Islet precursor cell (in vitro differentiated cells): ENCODE data around the gene CLTCL1.
"Not testable (repeated sequence)": the region's sequence is repeated elsewhere in the genome, so short reads cannot be mapped to it uniquely, and the experiment has no call there.

ENCODE experiments used
- DNase-seq: peaks from one replicate; pipeline ENCODE4 v3.0.0-alpha.2; 2018

Gene CLTCL1

DNA sequence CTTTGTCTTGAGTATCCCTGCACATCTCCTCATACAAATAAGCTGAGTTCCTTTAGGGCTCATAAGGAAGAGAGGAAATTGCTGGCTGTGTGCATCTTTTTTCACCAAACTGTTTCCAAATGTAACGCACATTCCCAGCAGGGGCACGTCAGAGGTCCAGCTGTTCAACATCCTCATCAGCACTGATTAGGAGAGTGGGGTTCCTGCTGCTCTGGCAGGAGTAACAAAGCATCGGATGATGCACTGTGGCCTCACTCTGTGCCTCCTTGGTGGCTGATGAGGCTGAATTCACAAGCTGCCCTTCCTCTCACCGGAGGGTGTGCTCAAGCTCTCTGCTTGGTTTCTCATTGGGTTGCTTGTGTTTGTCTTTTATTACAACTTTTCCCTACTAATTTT, 77.4 kb downstream of the CLTCL1 start:
- no peak for DNase-seq

- no peak for DNase-seq
Observed at GRCh38 chr22:19213442-19214077, 78.0 kb downstream of the CLTCL1 start.

- no peak for DNase-seq
Observed at GRCh38 chr22:19213001-19213400, 78.5 kb downstream of the CLTCL1 start.

DNA sequence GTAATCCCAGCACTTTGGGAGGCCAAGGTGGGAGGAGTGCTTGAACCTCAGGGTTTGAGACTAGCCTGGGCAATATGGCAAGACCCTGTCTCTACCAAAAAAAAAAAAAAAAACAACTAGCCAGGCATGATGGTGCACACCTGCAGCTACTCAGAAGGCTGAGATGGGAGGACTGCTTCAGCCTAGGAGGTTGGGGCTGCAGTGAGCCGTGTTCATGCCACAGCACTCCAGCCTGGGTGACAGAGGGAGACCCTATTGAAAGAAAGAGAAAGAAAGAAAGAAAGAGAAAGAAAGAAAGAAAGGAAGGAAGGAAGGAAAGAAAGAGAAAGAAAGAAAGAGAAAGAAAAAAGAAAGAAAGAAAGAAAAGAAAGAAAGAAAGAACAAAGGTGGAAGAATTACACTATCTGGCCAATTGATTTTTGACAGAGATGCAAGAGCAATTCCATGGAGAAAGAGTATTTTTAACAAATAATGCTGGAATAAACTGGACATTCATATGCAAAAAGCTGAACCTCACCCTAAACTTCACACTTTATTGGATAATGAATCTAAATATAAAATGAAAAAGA, 79.1 kb downstream of the CLTCL1 start:
- no peak for DNase-seq

GRCh38 chr22:19210188-19210587, 81.3 kb downstream of the CLTCL1 start:
- DNase-seq: no peak

DNA sequence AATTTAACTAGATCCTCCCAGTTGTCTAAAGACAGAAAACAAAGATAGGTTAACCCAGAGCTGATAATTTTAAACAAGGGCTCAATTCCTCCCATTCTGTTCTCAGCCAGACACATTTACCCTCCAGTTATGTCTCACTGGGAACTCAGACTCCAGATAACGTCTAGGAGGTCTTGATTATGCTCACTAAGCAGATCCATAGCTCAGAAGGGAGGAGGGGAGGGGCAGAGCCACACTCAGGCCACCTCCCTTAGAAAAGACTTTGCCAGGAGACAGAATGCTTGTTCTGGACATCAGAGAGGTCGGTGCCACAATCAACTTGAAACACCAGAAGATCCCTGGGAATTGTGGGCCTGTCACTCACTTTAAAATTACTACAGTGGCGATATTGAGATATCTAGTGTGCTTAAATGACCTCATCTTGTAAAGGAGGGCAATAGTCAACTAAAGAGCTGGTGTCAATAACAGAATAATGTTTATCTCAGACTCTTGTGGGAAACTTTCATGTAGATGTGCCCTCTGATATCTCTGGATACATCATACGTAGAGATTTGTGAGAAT, 83.2 kb downstream of the CLTCL1 start:
- no peak for DNase-seq

GRCh38 chr22:19207884-19208283, 83.6 kb downstream of the CLTCL1 start:
- no peak for DNase-seq

GRCh38 chr22:19207401-19207808, 84.1 kb downstream of the CLTCL1 start:
- no peak for DNase-seq

GRCh38 chr22:19206287-19206686, 85.2 kb downstream of the CLTCL1 start:
- DNase-seq: no peak

DNA sequence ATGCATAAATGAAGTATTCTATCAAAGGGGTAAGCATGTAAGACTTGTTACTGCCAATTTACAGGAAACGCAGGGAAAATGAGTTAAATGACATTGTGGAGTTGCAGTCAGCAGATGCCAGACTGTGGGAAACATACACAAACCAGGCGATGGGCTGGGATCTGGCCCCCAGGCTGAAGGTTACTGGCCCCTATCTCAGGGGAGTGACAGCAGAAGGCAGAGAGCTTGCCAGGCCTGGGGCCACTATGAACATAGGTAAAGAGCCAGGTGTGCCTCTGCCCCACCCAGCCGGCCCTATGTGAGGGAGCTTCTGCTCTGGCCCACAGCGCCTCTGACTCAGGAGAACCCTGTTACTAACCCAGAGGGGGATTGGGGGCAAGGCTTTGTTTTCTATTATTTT, 86.9 kb downstream of the CLTCL1 start:
- no peak for DNase-seq

DNA sequence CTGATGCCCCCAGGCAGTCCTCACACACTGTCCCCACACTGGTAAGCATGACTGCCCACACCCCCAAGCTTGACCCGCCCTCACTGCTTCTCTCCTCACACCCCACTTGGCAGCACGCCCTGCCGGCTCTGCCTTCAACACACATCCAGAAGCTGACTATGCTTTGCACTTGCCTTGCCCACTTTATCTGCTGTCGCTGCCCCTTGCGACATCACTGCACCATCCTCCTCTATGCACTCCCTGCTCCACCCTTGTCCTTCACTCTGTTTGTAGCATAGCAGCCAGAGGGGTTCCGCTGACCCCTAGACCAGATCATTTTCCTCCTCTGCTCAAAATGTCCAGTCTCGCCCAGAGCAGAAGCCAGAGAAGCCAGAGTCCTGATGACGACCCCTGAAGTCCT, 87.7 kb downstream of the CLTCL1 start:
- DNase-seq: no peak

- not testable (repeated sequence) for DNase-seq
Observed at GRCh38 chr22:19202799-19203186, 88.7 kb downstream of the CLTCL1 start.

DNA sequence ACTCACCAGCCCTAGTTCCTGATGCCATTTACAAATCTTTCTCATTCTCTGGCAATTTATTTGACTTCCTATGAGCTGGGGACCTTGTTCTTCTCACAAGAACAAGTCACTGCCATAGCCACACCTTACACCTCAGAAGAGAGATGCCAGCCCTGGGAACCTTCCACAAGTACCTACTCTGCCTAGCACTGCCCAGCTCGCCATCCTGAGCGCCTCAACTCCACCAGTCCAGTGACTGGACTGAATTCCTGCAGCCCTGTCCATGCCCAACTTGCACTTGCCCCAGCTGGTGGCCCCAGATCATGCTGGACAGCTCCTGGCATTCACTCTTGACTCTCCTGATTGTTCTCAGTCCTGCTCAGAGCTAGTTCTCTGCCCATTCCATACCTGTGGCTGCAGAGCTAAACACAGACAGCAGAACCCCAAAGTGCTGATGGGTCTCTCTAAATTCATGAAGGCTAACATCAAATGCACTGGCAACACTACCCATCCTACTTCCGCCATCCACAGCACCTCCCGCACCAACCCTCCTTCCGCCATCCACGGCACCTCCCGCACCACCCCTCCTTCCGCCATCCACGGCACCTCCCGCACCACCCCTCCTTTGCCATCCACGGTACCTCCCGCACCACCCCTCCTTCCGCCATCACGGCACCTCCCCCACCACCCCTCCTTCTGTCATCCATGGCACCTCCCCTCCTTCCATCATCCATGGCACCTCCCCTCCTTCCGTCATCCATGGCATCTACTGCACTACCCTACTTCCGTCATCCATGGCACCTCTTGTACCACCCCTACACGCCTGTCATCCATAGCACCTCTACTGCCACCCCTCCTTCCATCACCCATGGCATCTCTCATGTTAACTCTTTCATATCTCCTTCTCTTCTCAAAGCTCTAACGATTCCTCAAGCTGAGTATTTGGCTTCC, 89.4 kb downstream of the CLTCL1 start:
- no peak for DNase-seq

DNA sequence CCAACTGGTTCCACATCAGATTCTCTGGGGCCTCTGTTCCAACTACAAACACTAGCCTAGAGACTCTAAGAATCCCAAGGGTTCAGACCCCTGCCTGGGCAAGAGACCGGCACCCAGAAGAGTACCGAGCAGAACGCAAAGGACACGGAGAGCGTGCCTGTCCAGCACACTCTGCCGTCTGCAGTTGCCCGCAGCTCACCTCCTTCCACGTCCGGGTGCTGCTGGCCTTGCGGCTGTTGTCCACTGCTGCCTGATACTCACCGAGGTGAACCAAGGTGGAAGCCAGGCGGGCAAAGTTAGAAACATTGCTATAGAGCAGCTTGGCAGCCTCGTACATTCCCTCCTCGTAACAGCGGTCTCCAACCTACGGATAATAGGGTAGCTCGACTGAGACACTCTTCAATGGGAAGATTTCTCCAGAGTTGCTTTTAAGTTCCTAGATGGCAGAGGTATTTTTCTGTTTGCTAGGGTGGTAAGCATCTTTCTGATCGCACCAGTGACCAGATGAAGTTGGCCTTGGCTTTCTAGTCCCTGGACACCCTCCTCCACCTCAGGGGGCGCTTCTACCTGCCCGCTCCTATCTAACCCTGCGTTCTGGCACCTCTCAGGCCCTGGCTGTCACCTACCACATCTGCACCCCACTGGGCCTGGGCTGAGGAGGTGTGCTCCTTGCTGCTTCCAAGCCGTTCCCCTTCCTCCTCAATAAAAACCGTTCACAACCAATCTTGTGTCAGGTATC, 90.2 kb downstream of the CLTCL1 start:
- DNase-seq: no peak

GRCh38 chr22:19199479-19199878, 92.0 kb downstream of the CLTCL1 start:
- no peak for DNase-seq

GRCh38 chr22:19197997-19198865, 93.3 kb downstream of the CLTCL1 start:
- DNase-seq: no peak

DNA sequence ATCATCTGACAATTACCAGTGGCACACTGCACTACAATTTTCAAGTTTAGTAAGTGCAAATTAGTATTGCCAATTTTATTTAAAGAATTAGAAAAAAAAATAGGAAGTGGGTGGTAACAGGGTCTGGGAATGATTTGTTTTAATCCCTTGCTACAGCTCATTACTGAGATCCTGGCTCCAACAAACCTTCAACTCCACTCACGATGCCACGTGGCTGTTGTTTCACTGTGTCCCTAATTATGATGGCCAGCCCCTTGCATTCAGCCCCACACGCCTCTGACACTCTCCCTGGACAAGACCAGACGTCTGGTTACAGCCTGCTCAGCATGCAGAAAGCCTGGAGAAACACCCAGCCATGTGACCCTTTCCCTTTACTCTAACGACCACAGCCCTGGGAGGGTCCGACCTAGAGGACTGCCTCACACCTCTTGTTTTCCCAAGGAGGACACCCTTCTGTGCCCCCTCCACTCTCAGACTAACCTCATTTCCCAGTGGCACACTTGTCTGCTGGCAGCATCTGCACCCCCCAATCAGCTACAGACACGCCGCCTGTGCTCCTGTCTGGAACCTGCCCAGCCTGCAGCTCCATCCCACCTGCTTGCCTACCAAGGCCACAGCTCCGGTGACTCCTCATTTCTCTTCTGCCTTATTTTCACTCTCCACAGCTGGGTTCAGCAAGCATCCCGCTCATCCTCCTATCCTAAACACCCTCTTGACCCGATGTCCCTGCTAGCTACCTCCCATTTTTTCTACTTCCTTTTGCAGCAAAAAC, 94.5 kb downstream of the CLTCL1 start:
- DNase-seq: no peak

GRCh38 chr22:19195796-19196731, 95.5 kb downstream of the CLTCL1 start:
- no peak for DNase-seq

DNA sequence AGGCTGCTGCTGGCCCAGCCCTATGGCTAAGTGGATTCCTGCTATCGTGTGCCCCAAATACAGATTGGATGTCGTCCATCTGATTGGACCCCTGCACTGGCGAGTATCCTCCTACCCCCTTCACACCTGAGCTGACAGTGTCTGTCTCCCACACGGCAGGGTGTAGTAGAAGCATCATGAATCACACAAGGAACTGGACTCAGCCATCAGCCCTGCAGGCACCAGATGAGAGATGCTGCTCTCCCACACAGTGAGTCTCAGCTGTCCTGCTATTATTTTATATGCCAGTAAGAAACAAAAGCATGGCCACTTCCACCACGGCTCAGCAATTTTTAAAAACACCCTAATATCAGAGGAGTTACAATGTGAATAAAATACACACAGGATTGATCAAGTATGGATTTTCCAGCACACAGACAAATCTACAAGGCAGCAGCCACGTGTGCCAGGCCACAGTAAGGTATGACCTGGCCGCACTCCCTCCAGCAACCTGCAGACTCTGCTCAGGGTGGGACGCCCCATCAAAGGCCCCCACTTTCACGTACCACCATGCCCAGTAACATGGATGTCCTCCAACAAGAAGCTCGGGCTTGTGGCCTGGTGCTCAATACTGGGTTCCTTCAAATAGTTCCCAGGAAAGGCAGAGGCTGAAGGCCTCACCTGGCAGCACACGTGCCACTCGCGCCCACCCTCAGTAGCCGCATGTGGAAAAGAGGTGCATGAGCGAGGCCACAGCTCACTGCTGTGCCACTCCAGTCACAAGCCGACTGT, 96.6 kb downstream of the CLTCL1 start:
- DNase-seq: no peak
